Stimulated activated naive CD8-positive, alpha-beta T cell treated with anti-CD3 and anti-CD28 coated beads, Interleukin-15, Interleukin-2, amounts not matched to agents 100 ng/mL and 50 ng/mL, for 24 hours (primary cell): ENCODE results near the gene SLC66A1.

Source experiments
- H3K27ac Mint-ChIP-seq: one replicate; pipeline ENCODE4 v1.8.0; 2021; ENCODE audit warnings: mild to moderate bottlenecking, mixed read lengths
- H3K27me3 Mint-ChIP-seq: one replicate; pipeline ENCODE4 v1.8.0; 2021; ENCODE audit warnings: mixed read lengths
- H3K36me3 Mint-ChIP-seq: one replicate; pipeline ENCODE4 v1.8.0; 2021; ENCODE audit warnings: low read depth, mixed read lengths
- H3K4me1 Mint-ChIP-seq: one replicate; pipeline ENCODE4 v1.8.0; 2021; ENCODE audit warnings: low read depth, mixed read lengths
- H3K4me3 Mint-ChIP-seq: one replicate; pipeline ENCODE4 v1.8.0; 2021; ENCODE audit warnings: mild to moderate bottlenecking, mixed read lengths
- H3K9me3 Mint-ChIP-seq: one replicate; pipeline ENCODE4 v1.8.0; 2021; ENCODE audit warnings: mixed read lengths

The SLC66A1 gene

GRCh38 chr1:19377812-19378718 lies 65.9 kb downstream of the SLC66A1 start:
- H3K36me3 Mint-ChIP-seq, result peaks cover 61% of the 10 kb centered on the region
- H3K27ac Mint-ChIP-seq, result peak overlapping the region; percentile 83

More at GRCh38 chr1:19377812-19378718, 65.9 kb downstream of the SLC66A1 start:
- Mint-ChIP-seq H3K9me3 (no peaks in the 10 kb centered on the region), H3K27me3 (no peaks in the 10 kb centered on the region), H3K4me3 (no peak overlapping the region), H3K4me1 (peaks cover 36% of the 10 kb centered on the region)
